Osteocyte (in vitro differentiated cells): ENCODE data around the gene LRP3. TPM values are rescaled to one million over a fixed set of nuclear protein-coding genes. Genes with fewer than 3 reads are reported as not detected.
"Not testable (repeated sequence)": the region's sequence is repeated elsewhere in the genome, so short reads cannot be mapped to it uniquely, and the experiment has no call there.

ENCODE experiments used
- DNase-seq: peaks from one replicate; pipeline ENCODE4 v3.0.0; 2021; ENCODE audit warnings: mixed read lengths; ENCODE audit not compliant: unreplicated experiment; ENCODE audit errors: extremely low spot score
- H3K27ac Mint-ChIP-seq: one replicate; pipeline ENCODE4 v1.8.0; 2021; ENCODE audit warnings: mild to moderate bottlenecking, mixed read lengths; ENCODE audit not compliant: unreplicated experiment
- H3K27me3 Mint-ChIP-seq: one replicate; pipeline ENCODE4 v1.8.0; 2021; ENCODE audit warnings: mixed read lengths; ENCODE audit not compliant: unreplicated experiment
- H3K36me3 Mint-ChIP-seq: one replicate; pipeline ENCODE4 v1.8.0; 2021; ENCODE audit warnings: mixed read lengths; ENCODE audit not compliant: unreplicated experiment
- H3K4me1 Mint-ChIP-seq: one replicate; pipeline ENCODE4 v1.8.0; 2021; ENCODE audit warnings: mixed read lengths; ENCODE audit not compliant: unreplicated experiment
- H3K4me3 Mint-ChIP-seq: one replicate; pipeline ENCODE4 v1.8.0; 2021; ENCODE audit warnings: mild to moderate bottlenecking, moderate library complexity, mixed read lengths; ENCODE audit not compliant: unreplicated experiment
- H3K9me3 Mint-ChIP-seq: one replicate; pipeline ENCODE4 v1.8.0; 2021; ENCODE audit warnings: mixed read lengths; ENCODE audit not compliant: unreplicated experiment
- CTCF ChIP-seq: fragments of 200-600 bp; sonication (generic); IDR thresholded peaks from 2 replicates; pipeline ENCODE4 v1.5.0; 2021; ENCODE audit warnings: antibody characterized with exemption, mild to moderate bottlenecking, moderate library complexity
- total RNA-seq: library from RNA; stranded (reverse); gene quantifications from 2 replicates; pipeline ENCODE4 v1.2.1, GENCODE V29; 2021

LRP3 gene
- total RNA-seq, 1 donor from 2014 or later: 49.8 TPM

- H3K27me3 Mint-ChIP-seq: peaks cover 27% of the 10 kb centered on the region
- DNase-seq: no peak
Measured at GRCh38 chr19:33219261-33219815, 25.2 kb downstream of the LRP3 start.

GRCh38 chr19:33220115-33220514 is 26.0 kb downstream of the LRP3 start:
- Mint-ChIP-seq H3K9me3 (no peaks in the 10 kb centered on the region), H3K27ac (no peak overlapping the region), H3K4me3 (no peak overlapping the region), H3K4me1 (no peaks in the 10 kb centered on the region), H3K27me3 (peaks cover 35% of the 10 kb centered on the region), H3K36me3 (no peaks in the 10 kb centered on the region)
- TF ChIP-seq CTCF: no peak
- no peak for DNase-seq

More at GRCh38 chr19:33219261-33219815, 25.2 kb downstream of the LRP3 start:
- Mint-ChIP-seq H3K4me1 (no peaks in the 10 kb centered on the region), H3K4me3 (no peak overlapping the region), H3K36me3 (no peaks in the 10 kb centered on the region), H3K9me3 (no peaks in the 10 kb centered on the region), H3K27ac (no peak overlapping the region)
- TF ChIP-seq CTCF: no peak

- DNase-seq: no peak
- TF ChIP-seq CTCF: no peak
- no peak overlapping the region for H3K4me3 Mint-ChIP-seq
- H3K27ac Mint-ChIP-seq: no peak overlapping the region
- no peaks in the 10 kb centered on the region for H3K9me3 Mint-ChIP-seq
- no peaks in the 10 kb centered on the region for H3K36me3 Mint-ChIP-seq
- H3K27me3 Mint-ChIP-seq: peaks cover 36% of the 10 kb centered on the region
- no peaks in the 10 kb centered on the region for H3K4me1 Mint-ChIP-seq
Measured at GRCh38 chr19:33220735-33221134, 26.6 kb downstream of the LRP3 start.

GRCh38 chr19:33221638-33222037 is 27.5 kb downstream of the LRP3 start:
- H3K27ac Mint-ChIP-seq: no peak overlapping the region
- peaks cover 44% of the 10 kb centered on the region for H3K27me3 Mint-ChIP-seq

GRCh38 chr19:33222255-33222654 is 28.1 kb downstream of the LRP3 start:
- peaks cover 47% of the 10 kb centered on the region for H3K27me3 Mint-ChIP-seq
- not testable (repeated sequence) for H3K36me3 Mint-ChIP-seq, H3K4me1 Mint-ChIP-seq, H3K9me3 Mint-ChIP-seq, DNase-seq, H3K27ac Mint-ChIP-seq, H3K4me3 Mint-ChIP-seq

More at GRCh38 chr19:33221638-33222037, 27.5 kb downstream of the LRP3 start:
- Mint-ChIP-seq H3K4me1 (peaks cover 3% of the 10 kb centered on the region), H3K9me3 (no peaks in the 10 kb centered on the region), H3K4me3 (no peak overlapping the region), H3K36me3 (no peaks in the 10 kb centered on the region)
- DNase-seq: no peak
- TF ChIP-seq CTCF: no peak
